ENCODE results near the gene HDAC11. TPM values are rescaled to one million over a fixed set of nuclear protein-coding genes. Genes with fewer than 3 reads are reported as not detected.

The HDAC11 gene
- total and polyA plus RNA-seq, 10 of the 15 experiments (the other 5 are each of a cell fraction or from before 2014, with no cell fraction given): 0.04 to 0.76 (median 0.22) TPM; not detected in 1

DNA sequence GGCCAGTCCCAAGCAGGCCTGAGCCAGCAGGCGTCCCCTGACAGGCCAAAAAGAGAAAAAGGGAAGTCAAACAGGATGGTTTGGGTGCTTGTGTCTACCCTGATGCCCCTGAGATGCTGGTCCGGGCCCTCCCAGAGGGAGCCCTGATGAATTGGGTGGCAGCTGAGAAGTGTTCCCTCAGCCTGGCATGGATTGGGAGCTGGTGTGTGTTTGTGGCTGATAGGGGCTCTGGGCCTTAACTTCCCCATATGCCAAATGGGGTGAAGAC is 70.3 kb downstream of the HDAC11 start:
- H3K4me2 ChIP-seq (ENCODE audit: control insufficient read depth, insufficient read depth): no peak overlapping the region
- H3K27ac ChIP-seq (ENCODE audit: control insufficient read depth, insufficient read depth): no peak overlapping the region
- CTCF ChIA-PET: interaction anchor here (0.6 kb wide), 1 partner anchor 457 kb away, joined by 3 read pairs; no protein-coding TSS in a partner anchor
- DNase-seq (ENCODE audit: low read depth, low spot score): no peak
- intact Hi-C loops (cut with micrococcal nuclease; ENCODE audit: unreplicated experiment): no loop called here
- in situ Hi-C loops (cut with MboI): no loop called here
- SMC1A ChIA-PET (ENCODE audit: uncharacterized antibody, unreplicated experiment): no interaction called here
- no peaks in the 10 kb centered on the region for H3K79me2 ChIP-seq (ENCODE audit: control insufficient read depth, insufficient read depth, low read length)
- no peaks in the 10 kb centered on the region; the same call in 1 of the 2 replicates for H4K20me1 ChIP-seq (ENCODE audit: control insufficient read depth, insufficient read depth)
- H3K27me3 ChIP-seq (replicated peaks in 1 of 2; ENCODE audit: control insufficient read depth in 2 of 2, insufficient read depth in 2 of 2, low read length in 1 of 2): peaks cover 5 to 11% of the 10 kb centered on the region in 2 experiments
- BruUV-seq (replicated peaks): no TSS peak
- no peaks in the 10 kb centered on the region for H3K36me3 ChIP-seq (ENCODE audit: control insufficient read depth in 2 of 2, insufficient read depth in 2 of 2, low read length in 1 of 2)
- no peak overlapping the region for H3K4me3 ChIP-seq
- no peaks in the 10 kb centered on the region for H3K9me3 ChIP-seq (replicated peaks; ENCODE audit: control insufficient read depth, insufficient read depth, low read length)
- RAD21 ChIA-PET (ENCODE audit: unreplicated experiment): no interaction called here
- POLR2A ChIA-PET: no interaction called here
- no peak for FAIRE-seq
- H2AFZ ChIP-seq (ENCODE audit: control insufficient read depth, low read depth, low read length): no peak overlapping the region
- H3K4me1 ChIP-seq (ENCODE audit: control insufficient read depth, insufficient read depth, low read length): no peaks in the 10 kb centered on the region
- H3K9ac ChIP-seq (ENCODE audit: control insufficient read depth, insufficient read depth, low read length): no peak overlapping the region
- 0% methylated on average over 2 of the region's 2 CpGs for WGBS (ENCODE audit: insufficient coverage, insufficient replicate concordance, low lambda C conversion rate, missing lambda C conversion rate)
- no peak for ATAC-seq
- TF ChIP-seq SKIL (IDR thresholded peaks at IDR 0.05; ENCODE audit: low read depth, poor library complexity, severe bottlenecking): no peak
- TF ChIP-seq, protein P1, sequence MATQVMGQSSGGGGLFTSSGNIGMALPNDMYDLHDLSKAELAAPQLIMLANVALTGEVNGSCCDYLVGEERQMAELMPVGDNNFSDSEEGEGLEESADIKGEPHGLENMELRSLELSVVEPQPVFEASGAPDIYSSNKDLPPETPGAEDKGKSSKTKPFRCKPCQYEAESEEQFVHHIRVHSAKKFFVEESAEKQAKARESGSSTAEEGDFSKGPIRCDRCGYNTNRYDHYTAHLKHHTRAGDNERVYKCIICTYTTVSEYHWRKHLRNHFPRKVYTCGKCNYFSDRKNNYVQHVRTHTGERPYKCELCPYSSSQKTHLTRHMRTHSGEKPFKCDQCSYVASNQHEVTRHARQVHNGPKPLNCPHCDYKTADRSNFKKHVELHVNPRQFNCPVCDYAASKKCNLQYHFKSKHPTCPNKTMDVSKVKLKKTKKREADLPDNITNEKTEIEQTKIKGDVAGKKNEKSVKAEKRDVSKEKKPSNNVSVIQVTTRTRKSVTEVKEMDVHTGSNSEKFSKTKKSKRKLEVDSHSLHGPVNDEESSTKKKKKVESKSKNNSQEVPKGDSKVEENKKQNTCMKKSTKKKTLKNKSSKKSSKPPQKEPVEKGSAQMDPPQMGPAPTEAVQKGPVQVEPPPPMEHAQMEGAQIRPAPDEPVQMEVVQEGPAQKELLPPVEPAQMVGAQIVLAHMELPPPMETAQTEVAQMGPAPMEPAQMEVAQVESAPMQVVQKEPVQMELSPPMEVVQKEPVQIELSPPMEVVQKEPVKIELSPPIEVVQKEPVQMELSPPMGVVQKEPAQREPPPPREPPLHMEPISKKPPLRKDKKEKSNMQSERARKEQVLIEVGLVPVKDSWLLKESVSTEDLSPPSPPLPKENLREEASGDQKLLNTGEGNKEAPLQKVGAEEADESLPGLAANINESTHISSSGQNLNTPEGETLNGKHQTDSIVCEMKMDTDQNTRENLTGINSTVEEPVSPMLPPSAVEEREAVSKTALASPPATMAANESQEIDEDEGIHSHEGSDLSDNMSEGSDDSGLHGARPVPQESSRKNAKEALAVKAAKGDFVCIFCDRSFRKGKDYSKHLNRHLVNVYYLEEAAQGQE (IDR thresholded peaks at IDR 0.05; ENCODE audit: low read depth, low read length): no peak
- TF ChIP-seq, protein P2, sequence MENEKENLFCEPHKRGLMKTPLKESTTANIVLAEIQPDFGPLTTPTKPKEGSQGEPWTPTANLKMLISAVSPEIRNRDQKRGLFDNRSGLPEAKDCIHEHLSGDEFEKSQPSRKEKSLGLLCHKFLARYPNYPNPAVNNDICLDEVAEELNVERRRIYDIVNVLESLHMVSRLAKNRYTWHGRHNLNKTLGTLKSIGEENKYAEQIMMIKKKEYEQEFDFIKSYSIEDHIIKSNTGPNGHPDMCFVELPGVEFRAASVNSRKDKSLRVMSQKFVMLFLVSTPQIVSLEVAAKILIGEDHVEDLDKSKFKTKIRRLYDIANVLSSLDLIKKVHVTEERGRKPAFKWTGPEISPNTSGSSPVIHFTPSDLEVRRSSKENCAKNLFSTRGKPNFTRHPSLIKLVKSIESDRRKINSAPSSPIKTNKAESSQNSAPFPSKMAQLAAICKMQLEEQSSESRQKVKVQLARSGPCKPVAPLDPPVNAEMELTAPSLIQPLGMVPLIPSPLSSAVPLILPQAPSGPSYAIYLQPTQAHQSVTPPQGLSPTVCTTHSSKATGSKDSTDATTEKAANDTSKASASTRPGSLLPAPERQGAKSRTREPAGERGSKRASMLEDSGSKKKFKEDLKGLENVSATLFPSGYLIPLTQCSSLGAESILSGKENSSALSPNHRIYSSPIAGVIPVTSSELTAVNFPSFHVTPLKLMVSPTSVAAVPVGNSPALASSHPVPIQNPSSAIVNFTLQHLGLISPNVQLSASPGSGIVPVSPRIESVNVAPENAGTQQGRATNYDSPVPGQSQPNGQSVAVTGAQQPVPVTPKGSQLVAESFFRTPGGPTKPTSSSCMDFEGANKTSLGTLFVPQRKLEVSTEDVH (IDR thresholded peaks at IDR 0.05; ENCODE audit: low read depth, partially characterized antibody): no peak
- TF ChIP-seq, protein P3, sequence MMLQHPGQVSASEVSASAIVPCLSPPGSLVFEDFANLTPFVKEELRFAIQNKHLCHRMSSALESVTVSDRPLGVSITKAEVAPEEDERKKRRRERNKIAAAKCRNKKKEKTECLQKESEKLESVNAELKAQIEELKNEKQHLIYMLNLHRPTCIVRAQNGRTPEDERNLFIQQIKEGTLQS (IDR thresholded peaks at IDR 0.05; ENCODE audit: borderline replicate concordance, extremely low read depth, low read depth, low read length): no peak
- TF ChIP-seq CHD4 (IDR thresholded peaks at IDR 0.05): no peak
- no peak for TF ChIP-seq CBX5 (IDR thresholded peaks at IDR 0.05; ENCODE audit: low read depth)
- no peak for TF ChIP-seq HDAC6 (IDR thresholded peaks at IDR 0.05; ENCODE audit: unreplicated experiment)
- TF ChIP-seq, protein P4, sequence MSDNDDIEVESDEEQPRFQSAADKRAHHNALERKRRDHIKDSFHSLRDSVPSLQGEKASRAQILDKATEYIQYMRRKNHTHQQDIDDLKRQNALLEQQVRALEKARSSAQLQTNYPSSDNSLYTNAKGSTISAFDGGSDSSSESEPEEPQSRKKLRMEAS (IDR thresholded peaks at IDR 0.05; ENCODE audit: low read depth, low read length): no peak
- no peak for TF ChIP-seq WRNIP1 (IDR thresholded peaks at IDR 0.05; ENCODE audit: borderline replicate concordance, low read depth, low read length)
- TF ChIP-seq EGR1 (IDR thresholded peaks at IDR 0.05; ENCODE audit: borderline replicate concordance in 1 of 2, low read depth in 2 of 2, low read length in 2 of 2): no peak
- no peak for TF ChIP-seq SRF (IDR thresholded peaks at IDR 0.05; ENCODE audit: low read depth in 2 of 2, low read length in 2 of 2)
- TF ChIP-seq HCFC1 (IDR thresholded peaks at IDR 0.05; ENCODE audit: low read length): no peak
- TF ChIP-seq NBN (IDR thresholded peaks at IDR 0.05): no peak
- no peak for TF ChIP-seq SUZ12 (IDR thresholded peaks at IDR 0.05; ENCODE audit: unreplicated experiment)
